K562 (cell line): ENCODE data around the gene RHBDF2. TPM values are rescaled to one million over a fixed set of nuclear protein-coding genes. Genes with fewer than 3 reads are reported as not detected.
A peak's percentile ranks its signal among the peaks of the same experiment; 100 is the strongest.

Experiments used
- ATAC-seq: fragments of 200-7000 bp; cut with Tn5 transposase; 3 replicates; pipeline ENCODE4 v1.9.1; 2020; ENCODE audit warnings: moderate library complexity
- BruUV-seq: library from RNA; stranded (reverse); fragments of 400-500 nt; replicated peaks from 2 replicates; lab custom pipeline; 2021; lab: Mats Ljungman, UMichigan
- CTCF ChIA-PET: fragments of 300-600 bp; formaldehyde crosslinking; extraction: SDS; loops from one replicate; lab custom pipeline; 2021; ENCODE audit warnings: low intra/inter-chr PET ratio; lab: Yijun Ruan, JAX
- POLR2A ChIA-PET: fragments of 300-600, 350-650 bp; sonication (Branson Sonifier 250); formaldehyde crosslinking; extraction: SDS; loops from one replicate; lab custom pipeline; 2021; ENCODE audit warnings: antibody characterized with exemption, inconsistent platforms; lab: Yijun Ruan, JAX
- DNase-seq, 4 experiments: peaks; one replicate each; pipeline versions ENCODE4 v3.0.0 to v3.0.0-alpha.2; 2011 to 2018; ENCODE audit warnings: low spot score in 3 of 4, mixed read lengths in 3 of 4; ENCODE audit errors: extremely low read depth in 1 of 4
- FAIRE-seq: peaks from 2 replicates; lab custom pipeline; 2011; peaks lifted over from hg19 to GRCh38; lab: Jason Lieb, UNC
- H2AFZ ChIP-seq: 2 replicates; pipeline ENCODE4 v1.6.0; 2011; ENCODE audit warnings: low read depth, low read length, control low read depth, inconsistent platforms
- H3K27ac ChIP-seq: fragments of 200-600 bp; 3 replicates; pipeline ENCODE4 v1.8.0; 2011; ENCODE audit warnings: low read depth, mild to moderate bottlenecking, control low read depth, inconsistent platforms, low read length, moderate library complexity, mixed read lengths; ENCODE audit errors: extremely low read depth
- H3K27me3 ChIP-seq, 2 experiments: fragments of 300-600 bp in 1 of 2; 2 replicates in 1 of 2; 3 replicates in 1 of 2; pipeline versions ENCODE4 v1.6.0 to v1.8.0; 2011; ENCODE audit warnings: inconsistent platforms in 2 of 2, low read length in 2 of 2, mild to moderate bottlenecking in 1 of 2, mixed read lengths in 1 of 2, moderate library complexity in 1 of 2; ENCODE audit not compliant: control insufficient read depth in 2 of 2, insufficient read depth in 2 of 2
- H3K36me3 ChIP-seq: fragments of 300-600 bp; 3 replicates; pipeline ENCODE4 v1.8.0; 2011; ENCODE audit warnings: mild to moderate bottlenecking, low read length, inconsistent platforms; ENCODE audit not compliant: control insufficient read depth, insufficient read depth
- H3K4me1 ChIP-seq, 2 experiments: fragments of 200-600 bp in 1 of 2; replicated peaks in 1 of 2; 2 replicates in 1 of 2; 3 replicates in 1 of 2; pipeline versions ENCODE4 v1.5.1 to v1.8.0; 2011; ENCODE audit warnings: inconsistent platforms in 2 of 2, low read length in 2 of 2, mild to moderate bottlenecking in 1 of 2, mixed read lengths in 1 of 2, moderate library complexity in 1 of 2; ENCODE audit not compliant: control insufficient read depth in 2 of 2, insufficient read depth in 2 of 2
- H3K4me2 ChIP-seq: 2 replicates; pipeline ENCODE4 v1.6.1; 2011; ENCODE audit warnings: low read length, control low read depth, inconsistent platforms, mixed read lengths; ENCODE audit not compliant: insufficient read depth
- H3K4me3 ChIP-seq: fragments of 200-600 bp; sonication (generic), shearing (Covaris generic); 2 replicates; pipeline ENCODE4 v1.5.1; 2016; ENCODE audit warnings: control low read depth, inconsistent platforms
- H3K79me2 ChIP-seq: fragments of 200-600 bp; 3 replicates; pipeline ENCODE4 v1.8.0; 2011; ENCODE audit warnings: low read length, inconsistent platforms; ENCODE audit not compliant: control insufficient read depth, insufficient read depth
- H3K9ac ChIP-seq, 2 experiments: 2 replicates each; pipeline versions ENCODE4 v1.6.0 to v1.6.1; 2011; ENCODE audit warnings: low read depth in 2 of 2, low read length in 2 of 2, control low read depth in 1 of 2, inconsistent platforms in 1 of 2, mild to moderate bottlenecking in 1 of 2, mixed read lengths in 1 of 2; ENCODE audit not compliant: insufficient read depth in 1 of 2
- H3K9me1 ChIP-seq: one replicate; pipeline ENCODE4 v1.6.0; 2011; ENCODE audit warnings: inconsistent platforms, mild to moderate bottlenecking, low read length, moderate library complexity; ENCODE audit not compliant: control insufficient read depth, insufficient read depth
- H3K9me3 ChIP-seq: replicated peaks from 2 replicates; pipeline ENCODE4 v1.5.1; 2011; ENCODE audit warnings: low read depth, low read length, inconsistent platforms; ENCODE audit not compliant: control insufficient read depth, insufficient read depth
- H4K20me1 ChIP-seq: replicated peaks from 2 replicates; pipeline ENCODE4 v1.6.1; 2011; ENCODE audit warnings: low read length, inconsistent platforms, mixed read lengths; ENCODE audit not compliant: control insufficient read depth, insufficient read depth
- ZNF277 ChIP-seq: fragments of 250-450 bp; sonication (Bioruptor Pico); IDR thresholded peaks from 2 replicates; pipeline ENCODE4 v1.8.0; 2022; ENCODE audit warnings: inconsistent platforms, mild to moderate bottlenecking, moderate library complexity, borderline replicate concordance
- ZNF407 ChIP-seq: fragments of 450-650 bp; IDR thresholded peaks from 2 replicates; pipeline ENCODE4 v1.6.1; 2016; ENCODE audit warnings: low read depth
- WGBS: fragments of 100-300 bp; shearing (Covaris generic); methylation state at CpG from one replicate; pipeline ENCODE4 v1.1.6; 2016; ENCODE audit warnings: low coverage, mixed read lengths; ENCODE audit not compliant: insufficient coverage; ENCODE audit errors: missing lambda C conversion rate; 5-methylcytosine and 5-hydroxymethylcytosine counted together
- in situ Hi-C: fragments of 300-500 bp; cut with MboI; formaldehyde crosslinking; loops from 4 replicates; pipeline ENCODE4 v1.15.0; 2018; ENCODE audit warnings: inconsistent platforms, mixed read lengths
- intact Hi-C: fragments of 100-400 bp; cut with micrococcal nuclease; formaldehyde crosslinking; loops from 2 replicates; pipeline ENCODE4 v1.14.2; 2022
- polyA plus RNA-seq, 8 experiments: library from polyadenylated mRNA; depleted of rRNA in 4 of 8; stranded (reverse) in 5 of 8; unstranded in 3 of 8; fragments of >200 nt; fragmentation: Nextera tagmentation in 2 of 8; fragmentation: Illumina TruSeq in 1 of 8; extraction: Ambion mirVana in 2 of 8; extraction: Trizol in 1 of 8; gene quantifications; 2 replicates each; pipeline versions ENCODE4 v1.2.1 to v1.2.3, GENCODE V29; 2011 to 2014; ENCODE audit warnings: inconsistent platforms in 1 of 8, missing spikeins in 1 of 8
- total RNA-seq, 7 experiments: library from RNA; depleted of rRNA in 6 of 7; stranded (reverse); fragments of >200 nt in 6 of 7; fragmentation: Illumina TruSeq in 2 of 7; extraction: Trizol in 2 of 7; gene quantifications; 2 replicates each; pipeline versions ENCODE4 v1.2.1 to v1.2.3, GENCODE V29; 2011 to 2021; ENCODE audit warnings: low replicate concordance in 1 of 7

The RHBDF2 gene
- total and polyA plus RNA-seq, 9 of the 15 experiments (the other 6 are each of a cell fraction or from before 2014, with no cell fraction given), result 0.04 to 2.8 (median 1.1) TPM

GRCh38 chr17:76546556-76547182, 45.4 kb upstream of the RHBDF2 start:
- no peaks in the 10 kb centered on the region for H3K36me3 ChIP-seq
- no peak overlapping the region for H2AFZ ChIP-seq
- no peak overlapping the region for H3K27ac ChIP-seq
- no TSS peak for BruUV-seq
- in situ Hi-C loops (no loop called here), intact Hi-C loops (loop anchor here (1.0 to 5.0 kb wide), 4 partner anchors 18 to 80 kb away; no protein-coding TSS in a partner anchor)
- no peaks in the 10 kb centered on the region for H4K20me1 ChIP-seq
- ChIA-PET POLR2A (interaction anchor here (0.5 to 2.5 kb wide), 8 partner anchors 11 to 189 kb away, joined by 3 to 12 read pairs (median 3); partner anchors contain the start of genes JMJD6 and METTL23), CTCF (interaction anchor here (1.1 to 2.1 kb wide), 3 partner anchors 24 to 81 kb away, joined by 3 to 24 read pairs (median 8); no protein-coding TSS in a partner anchor)
- no peak for TF ChIP-seq ZNF407
- no peak for TF ChIP-seq ZNF277
- H3K4me2 ChIP-seq, result no peak overlapping the region
- H3K4me1 ChIP-seq, result peaks cover 0 to 39% of the 10 kb centered on the region in 2 experiments; a peak in 3 of 5 replicates
- H3K9me1 ChIP-seq, result no peaks in the 10 kb centered on the region
- 63% methylated on average over 11 of the region's 11 CpGs for WGBS
- FAIRE-seq, result no peak
- H3K4me3 ChIP-seq, result no peak overlapping the region
- no peaks in the 10 kb centered on the region for H3K27me3 ChIP-seq
- ATAC-seq, result no peak
- H3K9ac ChIP-seq, result peak overlapping the region in 1 of 2 experiments; percentile 67; a peak in 2 of 4 replicates
- H3K79me2 ChIP-seq, result no peaks in the 10 kb centered on the region
- no peak for DNase-seq
- no peaks in the 10 kb centered on the region for H3K9me3 ChIP-seq
